OCI-LY1 (cell line): ENCODE data around the gene ARHGAP28.

Experiments used
- EZH2 ChIP-seq: fragments of 200-600 bp; sonication (generic), shearing (Covaris generic); IDR thresholded peaks from 2 replicates; pipeline ENCODE4 v1.8.0; 2017; ENCODE audit warnings: borderline replicate concordance, mixed run types, mild to moderate bottlenecking, antibody characterized with exemption, low read length, moderate library complexity, mixed read lengths
- TF ChIP-seq, protein P1 (sequence below): fragments of 200-600 bp; sonication (generic), shearing (Covaris generic); IDR thresholded peaks from 2 replicates; pipeline ENCODE4 v1.5.1; 2017; ENCODE audit warnings: mild to moderate bottlenecking, antibody characterized with exemption, low read length, moderate library complexity, mixed read lengths

DNA sequence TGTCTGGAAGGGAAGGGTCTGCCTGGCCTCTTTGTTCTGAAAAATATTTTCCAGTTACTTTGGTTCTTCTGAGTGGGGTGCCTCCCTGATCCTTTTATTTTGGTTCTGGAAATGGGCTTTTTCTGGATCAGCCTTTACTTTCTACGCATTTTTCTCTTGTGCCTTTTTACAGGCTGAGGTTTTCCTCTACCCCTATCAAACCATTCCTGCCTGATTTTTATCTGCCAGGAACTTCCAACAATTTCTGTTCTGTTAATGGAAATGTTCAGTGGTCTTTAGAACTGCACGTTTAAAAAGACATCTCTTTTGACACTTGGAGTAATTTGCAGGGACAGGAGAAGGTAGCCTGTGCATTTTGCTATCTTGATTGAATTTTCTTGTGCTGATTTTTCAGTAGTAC lies 113.8 kb downstream of the ARHGAP28 start:
- TF ChIP-seq, protein P1, sequence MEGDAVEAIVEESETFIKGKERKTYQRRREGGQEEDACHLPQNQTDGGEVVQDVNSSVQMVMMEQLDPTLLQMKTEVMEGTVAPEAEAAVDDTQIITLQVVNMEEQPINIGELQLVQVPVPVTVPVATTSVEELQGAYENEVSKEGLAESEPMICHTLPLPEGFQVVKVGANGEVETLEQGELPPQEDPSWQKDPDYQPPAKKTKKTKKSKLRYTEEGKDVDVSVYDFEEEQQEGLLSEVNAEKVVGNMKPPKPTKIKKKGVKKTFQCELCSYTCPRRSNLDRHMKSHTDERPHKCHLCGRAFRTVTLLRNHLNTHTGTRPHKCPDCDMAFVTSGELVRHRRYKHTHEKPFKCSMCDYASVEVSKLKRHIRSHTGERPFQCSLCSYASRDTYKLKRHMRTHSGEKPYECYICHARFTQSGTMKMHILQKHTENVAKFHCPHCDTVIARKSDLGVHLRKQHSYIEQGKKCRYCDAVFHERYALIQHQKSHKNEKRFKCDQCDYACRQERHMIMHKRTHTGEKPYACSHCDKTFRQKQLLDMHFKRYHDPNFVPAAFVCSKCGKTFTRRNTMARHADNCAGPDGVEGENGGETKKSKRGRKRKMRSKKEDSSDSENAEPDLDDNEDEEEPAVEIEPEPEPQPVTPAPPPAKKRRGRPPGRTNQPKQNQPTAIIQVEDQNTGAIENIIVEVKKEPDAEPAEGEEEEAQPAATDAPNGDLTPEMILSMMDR, result no peak
- no peak for TF ChIP-seq EZH2
